K562 (cell line): ENCODE measurements around the gene FAM219A. TPM values are rescaled to one million over a fixed set of nuclear protein-coding genes. Genes with fewer than 3 reads are reported as not detected.

Experiments used
- ATAC-seq: fragments of 200-7000 bp; cut with Tn5 transposase; 3 replicates; pipeline ENCODE4 v1.9.1; 2020; ENCODE audit warnings: moderate library complexity
- BruUV-seq: library from RNA; stranded (reverse); fragments of 400-500 nt; replicated peaks from 2 replicates; lab custom pipeline; 2021; lab: Mats Ljungman, UMichigan
- CTCF ChIA-PET: fragments of 300-600 bp; formaldehyde crosslinking; extraction: SDS; loops from one replicate; lab custom pipeline; 2021; ENCODE audit warnings: low intra/inter-chr PET ratio; lab: Yijun Ruan, JAX
- POLR2A ChIA-PET: fragments of 300-600, 350-650 bp; sonication (Branson Sonifier 250); formaldehyde crosslinking; extraction: SDS; loops from one replicate; lab custom pipeline; 2021; ENCODE audit warnings: antibody characterized with exemption, inconsistent platforms; lab: Yijun Ruan, JAX
- DNase-seq, 4 experiments: peaks; one replicate each; pipeline versions ENCODE4 v3.0.0 to v3.0.0-alpha.2; 2011 to 2018; ENCODE audit warnings: low spot score in 3 of 4, mixed read lengths in 3 of 4; ENCODE audit errors: extremely low read depth in 1 of 4
- FAIRE-seq: peaks from 2 replicates; lab custom pipeline; 2011; peaks lifted over from hg19 to GRCh38; lab: Jason Lieb, UNC
- H2AFZ ChIP-seq: 2 replicates; pipeline ENCODE4 v1.6.0; 2011; ENCODE audit warnings: low read depth, low read length, control low read depth, inconsistent platforms
- H3K27ac ChIP-seq: fragments of 200-600 bp; 3 replicates; pipeline ENCODE4 v1.8.0; 2011; ENCODE audit warnings: low read depth, mild to moderate bottlenecking, control low read depth, inconsistent platforms, low read length, moderate library complexity, mixed read lengths; ENCODE audit errors: extremely low read depth
- H3K27me3 ChIP-seq, 2 experiments: fragments of 300-600 bp in 1 of 2; 2 replicates in 1 of 2; 3 replicates in 1 of 2; pipeline versions ENCODE4 v1.6.0 to v1.8.0; 2011; ENCODE audit warnings: inconsistent platforms in 2 of 2, low read length in 2 of 2, mild to moderate bottlenecking in 1 of 2, mixed read lengths in 1 of 2, moderate library complexity in 1 of 2; ENCODE audit not compliant: control insufficient read depth in 2 of 2, insufficient read depth in 2 of 2
- H3K36me3 ChIP-seq: fragments of 300-600 bp; 3 replicates; pipeline ENCODE4 v1.8.0; 2011; ENCODE audit warnings: mild to moderate bottlenecking, low read length, inconsistent platforms; ENCODE audit not compliant: control insufficient read depth, insufficient read depth
- H3K4me1 ChIP-seq, 2 experiments: fragments of 200-600 bp in 1 of 2; replicated peaks in 1 of 2; 2 replicates in 1 of 2; 3 replicates in 1 of 2; pipeline versions ENCODE4 v1.5.1 to v1.8.0; 2011; ENCODE audit warnings: inconsistent platforms in 2 of 2, low read length in 2 of 2, mild to moderate bottlenecking in 1 of 2, mixed read lengths in 1 of 2, moderate library complexity in 1 of 2; ENCODE audit not compliant: control insufficient read depth in 2 of 2, insufficient read depth in 2 of 2
- H3K4me2 ChIP-seq: 2 replicates; pipeline ENCODE4 v1.6.1; 2011; ENCODE audit warnings: low read length, control low read depth, inconsistent platforms, mixed read lengths; ENCODE audit not compliant: insufficient read depth
- H3K4me3 ChIP-seq: fragments of 200-600 bp; sonication (generic), shearing (Covaris generic); 2 replicates; pipeline ENCODE4 v1.5.1; 2016; ENCODE audit warnings: control low read depth, inconsistent platforms
- H3K79me2 ChIP-seq: fragments of 200-600 bp; 3 replicates; pipeline ENCODE4 v1.8.0; 2011; ENCODE audit warnings: low read length, inconsistent platforms; ENCODE audit not compliant: control insufficient read depth, insufficient read depth
- H3K9ac ChIP-seq, 2 experiments: 2 replicates each; pipeline versions ENCODE4 v1.6.0 to v1.6.1; 2011; ENCODE audit warnings: low read depth in 2 of 2, low read length in 2 of 2, control low read depth in 1 of 2, inconsistent platforms in 1 of 2, mild to moderate bottlenecking in 1 of 2, mixed read lengths in 1 of 2; ENCODE audit not compliant: insufficient read depth in 1 of 2
- H3K9me1 ChIP-seq: one replicate; pipeline ENCODE4 v1.6.0; 2011; ENCODE audit warnings: inconsistent platforms, mild to moderate bottlenecking, low read length, moderate library complexity; ENCODE audit not compliant: control insufficient read depth, insufficient read depth
- H3K9me3 ChIP-seq: replicated peaks from 2 replicates; pipeline ENCODE4 v1.5.1; 2011; ENCODE audit warnings: low read depth, low read length, inconsistent platforms; ENCODE audit not compliant: control insufficient read depth, insufficient read depth
- H4K20me1 ChIP-seq: replicated peaks from 2 replicates; pipeline ENCODE4 v1.6.1; 2011; ENCODE audit warnings: low read length, inconsistent platforms, mixed read lengths; ENCODE audit not compliant: control insufficient read depth, insufficient read depth
- CBFA2T2 ChIP-seq: fragments of 450-650 bp; conservative IDR thresholded peaks from 2 replicates; pipeline ENCODE4 v1.6.1; 2017; ENCODE audit warnings: mild to moderate bottlenecking
- CBFA2T3 ChIP-seq: fragments of 450-650 bp; IDR thresholded peaks from 2 replicates; pipeline ENCODE4 v1.6.1; 2017
- CBX3 ChIP-seq, 2 experiments: IDR thresholded peaks; 1 replicate in 1 of 2; 2 replicates in 1 of 2; pipeline ENCODE4 v1.6.1; 2012; ENCODE audit warnings: inconsistent platforms in 2 of 2, low read length in 2 of 2, borderline replicate concordance in 1 of 2, control low read depth in 1 of 2
- CEBPG ChIP-seq, 3 experiments: fragments of 200-800 bp in 1 of 3; sonication (Bioruptor generic) in 1 of 3; sonication (generic) in 1 of 3; formaldehyde crosslinking in 1 of 3; IDR thresholded peaks in 2 of 3; conservative IDR thresholded peaks in 1 of 3; 2 replicates each; pipeline versions ENCODE4 v1.6.1 to v1.8.0; 2016 to 2022; ENCODE audit warnings: missing compliant biosample characterization in 2 of 3, missing genetic modification characterization in 2 of 3, mild to moderate bottlenecking in 1 of 3, missing genetic modification reagents in 1 of 3
- FOSL1 ChIP-seq: fragments of 200-800 bp; sonication (Bioruptor generic); conservative IDR thresholded peaks from 2 replicates; pipeline ENCODE4 v1.6.1; 2016; ENCODE audit warnings: missing genetic modification characterization, missing compliant biosample characterization
- NFRKB ChIP-seq: fragments of 450-650 bp; IDR thresholded peaks from 2 replicates; pipeline ENCODE4 v1.6.1; 2016; ENCODE audit warnings: low read depth
- SAFB2 ChIP-seq: fragments of 200-400 bp; formaldehyde crosslinking; IDR thresholded peaks from 2 replicates; pipeline ENCODE4 v1.6.1; 2018; ENCODE audit warnings: borderline replicate concordance, low read length, low read depth, moderate library complexity; ENCODE audit not compliant: severe bottlenecking
- ZNF274 ChIP-seq: IDR thresholded peaks from 2 replicates; pipeline ENCODE4 v1.6.1; 2011; ENCODE audit warnings: low read depth, mild to moderate bottlenecking, low read length, moderate library complexity, borderline replicate concordance
- ZNF785 ChIP-seq: fragments of 250-450 bp; sonication (Bioruptor Pico); IDR thresholded peaks from 2 replicates; pipeline ENCODE4 v1.4.0; 2020; ENCODE audit warnings: mild to moderate bottlenecking
- WGBS: fragments of 100-300 bp; shearing (Covaris generic); methylation state at CpG from one replicate; pipeline ENCODE4 v1.1.6; 2016; ENCODE audit warnings: low coverage, mixed read lengths; ENCODE audit not compliant: insufficient coverage; ENCODE audit errors: missing lambda C conversion rate; 5-methylcytosine and 5-hydroxymethylcytosine counted together
- in situ Hi-C: fragments of 300-500 bp; cut with MboI; formaldehyde crosslinking; loops from 4 replicates; pipeline ENCODE4 v1.15.0; 2018; ENCODE audit warnings: inconsistent platforms, mixed read lengths
- intact Hi-C: fragments of 100-400 bp; cut with micrococcal nuclease; formaldehyde crosslinking; loops from 2 replicates; pipeline ENCODE4 v1.14.2; 2022
- polyA plus RNA-seq, 8 experiments: library from polyadenylated mRNA; depleted of rRNA in 4 of 8; stranded (reverse) in 5 of 8; unstranded in 3 of 8; fragments of >200 nt; fragmentation: Nextera tagmentation in 2 of 8; fragmentation: Illumina TruSeq in 1 of 8; extraction: Ambion mirVana in 2 of 8; extraction: Trizol in 1 of 8; gene quantifications; 2 replicates each; pipeline versions ENCODE4 v1.2.1 to v1.2.3, GENCODE V29; 2011 to 2014; ENCODE audit warnings: inconsistent platforms in 1 of 8, missing spikeins in 1 of 8
- total RNA-seq, 7 experiments: library from RNA; depleted of rRNA in 6 of 7; stranded (reverse); fragments of >200 nt in 6 of 7; fragmentation: Illumina TruSeq in 2 of 7; extraction: Trizol in 2 of 7; gene quantifications; 2 replicates each; pipeline versions ENCODE4 v1.2.1 to v1.2.3, GENCODE V29; 2011 to 2021; ENCODE audit warnings: low replicate concordance in 1 of 7
- TF ChIP-seq, protein P1 (sequence below), 2 experiments: fragments of 450-650 bp in 1 of 2; sonication (generic) in 1 of 2; formaldehyde crosslinking in 1 of 2; IDR thresholded peaks in 1 of 2; conservative IDR thresholded peaks in 1 of 2; 2 replicates each; pipeline versions ENCODE4 v1.6.1 to v1.8.1; 2016 to 2023; ENCODE audit warnings: mild to moderate bottlenecking in 2 of 2, moderate library complexity in 2 of 2, inconsistent platforms in 1 of 2, missing genetic modification reagents in 1 of 2
- TF ChIP-seq, protein P2 (sequence below): fragments of 450-650 bp; IDR thresholded peaks from 2 replicates; pipeline ENCODE4 v1.6.1; 2018; ENCODE audit warnings: mild to moderate bottlenecking, low read depth; ENCODE audit not compliant: partially characterized antibody

Gene FAM219A
- total and polyA plus RNA-seq, 9 of the 15 experiments (the other 6 are each of a cell fraction or from before 2014, with no cell fraction given), result 0.63 to 8.6 (median 2.9) TPM

DNA sequence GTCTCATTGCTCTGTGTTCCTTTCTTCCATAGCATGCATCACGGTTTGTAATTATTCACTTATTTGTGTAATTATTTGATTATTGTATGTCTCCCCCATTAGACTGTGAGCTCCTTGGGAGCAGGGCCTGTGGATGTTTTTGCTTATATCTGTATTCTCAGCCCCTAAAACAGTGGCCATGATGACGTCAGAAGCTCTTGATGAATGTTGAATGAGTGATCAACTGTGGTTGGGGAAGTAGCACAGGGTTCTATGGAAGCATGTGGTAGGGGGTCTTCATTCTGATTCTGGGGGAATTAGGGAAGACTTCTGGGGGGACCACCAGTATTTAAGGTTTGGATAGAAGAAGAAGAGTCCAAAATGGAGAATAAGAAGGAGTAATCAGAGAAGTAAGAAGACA is 6.2 kb upstream of the FAM219A start:
- in situ Hi-C loops, result no loop called here
- Histone ChIP-seq H4K20me1 (no peaks in the 10 kb centered on the region), H3K79me2 (no peaks in the 10 kb centered on the region), H3K9me3 (no peaks in the 10 kb centered on the region), H3K36me3 (no peaks in the 10 kb centered on the region), H3K4me2 (no peak overlapping the region)
- no peak for ATAC-seq
- TF ChIP-seq CBX3 (IDR thresholded peaks at IDR 0.05; ENCODE audit: borderline replicate concordance in 1 of 2, low read length in 2 of 2), result no peak
- TF ChIP-seq, protein P1, sequence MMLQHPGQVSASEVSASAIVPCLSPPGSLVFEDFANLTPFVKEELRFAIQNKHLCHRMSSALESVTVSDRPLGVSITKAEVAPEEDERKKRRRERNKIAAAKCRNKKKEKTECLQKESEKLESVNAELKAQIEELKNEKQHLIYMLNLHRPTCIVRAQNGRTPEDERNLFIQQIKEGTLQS (IDR thresholded peaks at IDR 0.05), result peak; percentile 38; the same call in 1 of the 2 replicates
- TF ChIP-seq, protein P1 (CRISPR knock-in tag; conservative IDR thresholded peaks at IDR 0.05), result no peak
- TF ChIP-seq, all 486 proteins: peak for 1
- Histone ChIP-seq H3K4me1 (no peaks in the 10 kb centered on the region; a peak in 1 of 5 replicates), H3K9me1 (no peaks in the 10 kb centered on the region), H3K27me3 (peaks cover 0 to 2% of the 10 kb centered on the region in 2 experiments; a peak in 1 of 5 replicates), H3K4me3 (no peak overlapping the region), H3K27ac (no peak overlapping the region), H2AFZ (no peak overlapping the region), H3K9ac (no peak overlapping the region)
- no TSS peak for BruUV-seq
- DNase-seq, result no peak
- ChIA-PET CTCF (no interaction called here), POLR2A (interaction anchor here (0.9 kb wide), 1 partner anchor 20 kb away, joined by 3 read pairs; no protein-coding TSS in a partner anchor)
- intact Hi-C loops, result no loop called here
- no peak for FAIRE-seq
- 0% methylated on average over 2 of the region's 2 CpGs for WGBS

DNA sequence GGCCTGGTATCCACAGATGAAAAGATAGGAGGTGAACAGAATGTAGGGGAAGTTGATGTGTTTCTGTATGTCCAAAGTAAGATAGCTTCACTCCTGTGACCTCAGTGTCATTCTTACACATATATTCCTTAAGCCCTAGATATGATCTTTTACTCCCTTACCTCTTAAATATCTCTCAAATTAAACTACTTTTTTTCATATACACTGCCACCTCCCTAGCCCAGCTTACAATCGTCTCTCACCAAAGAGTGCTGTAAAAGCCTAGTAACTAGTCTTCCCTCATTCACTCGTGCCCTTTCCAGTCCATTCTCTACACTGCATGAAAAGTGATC is 5.5 kb upstream of the FAM219A start:
- 5% methylated on average over 2 of the region's 2 CpGs for WGBS
- no peak overlapping the region for H3K4me2 ChIP-seq
- TF ChIP-seq ZNF785 (CRISPR knock-in tag) (no peak), ZNF274 (no peak), CBFA2T3 (no peak), CEBPG (CRISPR knock-in tag; IDR thresholded peaks at IDR 0.05) (no peak), CEBPG (tag; conservative IDR thresholded peaks at IDR 0.05 in 1 of 2, IDR thresholded peaks at IDR 0.05 in 1 of 2) (0 out of 4 replicates have a peak, but pooled peaks of 1 of the 2 experiments have one; percentile 3), SAFB2 (no peak), NFRKB (no peak), FOSL1 (tag) (peak; percentile 58), CBFA2T2 (0 out of 2 replicates have a peak, but pooled peaks have one; percentile 17)
- TF ChIP-seq, protein P2, sequence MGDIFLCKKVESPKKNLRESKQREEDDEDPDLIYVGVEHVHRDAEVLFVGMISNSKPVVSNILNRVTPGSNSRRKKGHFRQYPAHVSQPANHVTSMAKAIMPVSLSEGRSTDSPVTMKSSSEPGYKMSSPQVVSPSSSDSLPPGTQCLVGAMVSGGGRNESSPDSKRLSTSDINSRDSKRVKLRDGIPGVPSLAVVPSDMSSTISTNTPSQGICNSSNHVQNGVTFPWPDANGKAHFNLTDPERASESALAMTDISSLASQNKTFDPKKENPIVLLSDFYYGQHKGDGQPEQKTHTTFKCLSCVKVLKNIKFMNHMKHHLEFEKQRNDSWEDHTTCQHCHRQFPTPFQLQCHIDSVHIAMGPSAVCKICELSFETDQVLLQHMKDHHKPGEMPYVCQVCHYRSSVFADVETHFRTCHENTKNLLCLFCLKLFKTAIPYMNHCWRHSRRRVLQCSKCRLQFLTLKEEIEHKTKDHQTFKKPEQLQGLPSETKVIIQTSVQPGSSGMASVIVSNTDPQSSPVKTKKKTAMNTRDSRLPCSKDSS, result no peak
- H3K9me3 ChIP-seq, result no peaks in the 10 kb centered on the region
- POLR2A ChIA-PET, result interaction anchor here (0.9 to 1.1 kb wide), 2 partner anchors 19 to 21 kb away, joined by 3 read pairs; no protein-coding TSS in a partner anchor
- no peaks in the 10 kb centered on the region for H4K20me1 ChIP-seq
- DNase-seq (no peak), FAIRE-seq (no peak), ATAC-seq (no peak)
- no peak overlapping the region for H3K27ac ChIP-seq
- intact Hi-C loops, result no loop called here
- no peaks in the 10 kb centered on the region for H3K79me2 ChIP-seq
- H3K4me3 ChIP-seq, result no peak overlapping the region
- CTCF ChIA-PET, result no interaction called here
- no peaks in the 10 kb centered on the region for H3K36me3 ChIP-seq
- H2AFZ ChIP-seq, result no peak overlapping the region
- no peaks in the 10 kb centered on the region for H3K9me1 ChIP-seq
- BruUV-seq, result no TSS peak
- peaks cover 2% of the 10 kb centered on the region in 2 experiments; a peak in 3 of 5 replicates for H3K4me1 ChIP-seq
- no peak overlapping the region for H3K9ac ChIP-seq
- in situ Hi-C loops, result no loop called here
- H3K27me3 ChIP-seq, result peaks cover 0 to 2% of the 10 kb centered on the region in 2 experiments; a peak in 1 of 5 replicates
